Measurements from ENCODE around the gene ABLIM1. TPM values are rescaled to one million over a fixed set of nuclear protein-coding genes. Genes with fewer than 3 reads are reported as not detected.

ABLIM1 gene
- total and polyA plus RNA-seq, 2 of the 13 experiments (the other 11 are each of a cell fraction or from before 2014, with no cell fraction given), result 59.4 to 92.7 TPM

- ChIA-PET POLR2A (no interaction called here), CTCF (ENCODE audit: low intra/inter-chr PET ratio, low total read pairs) (no interaction called here)
- in situ Hi-C loops (cut with HindIII; ENCODE audit: extremely low pct_ligation_motif_present, low pct_unique_long_range_greater_than_20kb) (loop anchor here (5.0 kb wide), 1 partner anchor 139 kb away; no protein-coding TSS in a partner anchor), intact Hi-C loops (cut with micrococcal nuclease; ENCODE audit: unreplicated experiment) (loop anchor here (5.0 kb wide), 1 partner anchor 79 kb away; no protein-coding TSS in a partner anchor)
- Histone ChIP-seq H3K79me2 (ENCODE audit: insufficient read depth, low read length) (no peaks in the 10 kb centered on the region), H3K9me3 (ENCODE audit: low read length) (peaks cover 9% of the 10 kb centered on the region), H3K4me2 (ENCODE audit: low read depth, low read length) (no peak overlapping the region), H3K27ac (ENCODE audit: extremely low read length, insufficient read depth, low read length) (no peak overlapping the region), H3K4me3 (replicated peaks in 1 of 3; ENCODE audit: insufficient read depth in 1 of 3, low read depth in 2 of 3, low read length in 3 of 3) (no peak overlapping the region), H3K27me3 (ENCODE audit: control insufficient read depth in 1 of 2, insufficient read depth in 2 of 2, low read length in 2 of 2) (no peaks in the 10 kb centered on the region), H3K9ac (ENCODE audit: insufficient read depth, low read depth, low read length) (no peak overlapping the region), H2AFZ (ENCODE audit: low read length) (no peak overlapping the region), H3K4me1 (ENCODE audit: insufficient read depth, low read length) (peaks cover 26% of the 10 kb centered on the region), H4K20me1 (ENCODE audit: insufficient read depth, low read length) (no peaks in the 10 kb centered on the region), H3K36me3 (replicated peaks in 1 of 2; ENCODE audit: control insufficient read depth in 1 of 2, insufficient read depth in 2 of 2, low read length in 2 of 2) (no peaks in the 10 kb centered on the region)
- no peak for FAIRE-seq
- no peak for ATAC-seq
- DNase-seq (ENCODE audit: low spot score), result no peak
- 50% methylated on average over 1 of the region's 1 CpG for WGBS (ENCODE audit: low lambda C conversion rate)
- no TSS peak for BruUV-seq (replicated peaks)
- TF ChIP-seq FOXP1 (IDR thresholded peaks at IDR 0.05) (no peak), FOXP1 (CRISPR knock-in tag; IDR thresholded peaks at IDR 0.05) (no peak), JARID2 (CRISPR knock-in tag; IDR thresholded peaks at IDR 0.05; ENCODE audit: insufficient replicate concordance) (no peak), CREB3 (CRISPR knock-in tag; IDR thresholded peaks at IDR 0.05) (no peak), NR2F6 (IDR thresholded peaks at IDR 0.05) (no peak), NR2F6 (CRISPR knock-in tag; IDR thresholded peaks at IDR 0.05) (no peak), ETV6 (CRISPR knock-in tag; conservative IDR thresholded peaks at IDR 0.05) (no peak), ZZZ3 (CRISPR knock-in tag; IDR thresholded peaks at IDR 0.05; ENCODE audit: borderline replicate concordance) (no peak), HNRNPH1 (optimal IDR thresholded peaks at IDR 0.05; ENCODE audit: low read depth, low read length) (no peak), ZNF737 (CRISPR knock-in tag; IDR thresholded peaks at IDR 0.05; ENCODE audit: borderline replicate concordance) (no peak), AKNA (CRISPR knock-in tag; IDR thresholded peaks at IDR 0.05; ENCODE audit: borderline replicate concordance) (no peak), HMGXB4 (CRISPR knock-in tag; IDR thresholded peaks at IDR 0.05; ENCODE audit: borderline replicate concordance in 1 of 2, low read depth in 1 of 2) (no peak), U2AF1 (optimal IDR thresholded peaks at IDR 0.05; ENCODE audit: low read depth, low read length) (no peak), GPBP1L1 (CRISPR knock-in tag; IDR thresholded peaks at IDR 0.05) (no peak), ZNF772 (CRISPR knock-in tag; IDR thresholded peaks at IDR 0.05) (no peak), ZNF17 (CRISPR knock-in tag; IDR thresholded peaks at IDR 0.05) (no peak), HOXA3 (CRISPR knock-in tag; IDR thresholded peaks at IDR 0.05) (no peak)
Measured at GRCh38 chr10:114553436-114553835, 104.6 kb downstream of the ABLIM1 start.

Measured in HepG2 (cell line).